SU-DHL-6 (cell line): Measurements from ENCODE around the gene CHPF2.

Experiments
- H2AFZ ChIP-seq: fragments of 200-600 bp; sonication (generic); 2 replicates; pipeline ENCODE4 v1.6.1; 2014; ENCODE audit warnings: low read depth, mild to moderate bottlenecking, moderate library complexity, mixed read lengths, antibody characterized with exemption, low read length; ENCODE audit not compliant: severe bottlenecking
- H3F3A ChIP-seq: fragments of 200-600 bp; shearing (Covaris generic); 2 replicates; pipeline ENCODE4 v1.6.0; 2016; ENCODE audit warnings: antibody characterized with exemption, mild to moderate bottlenecking; ENCODE audit not compliant: insufficient read depth
- H3K27ac ChIP-seq: fragments of 200-600 bp; sonication (generic); 2 replicates; pipeline ENCODE4 v1.5.1; 2016; ENCODE audit warnings: low read depth, mild to moderate bottlenecking, low read length, moderate library complexity, mixed read lengths
- H3K27me3 ChIP-seq: fragments of 200-600 bp; sonication (generic), shearing (Covaris generic); 2 replicates; pipeline ENCODE4 v1.6.0; 2014; ENCODE audit warnings: mild to moderate bottlenecking, low read length
- H3K36me3 ChIP-seq: fragments of 200-600 bp; sonication (generic); 2 replicates; pipeline ENCODE4 v1.6.1; 2014; ENCODE audit warnings: mild to moderate bottlenecking, low read length, mixed read lengths
- H3K4me2 ChIP-seq: fragments of 300-600, 200-600 bp; shearing (Covaris generic), sonication (generic); 2 replicates; pipeline ENCODE4 v1.6.0; 2014; ENCODE audit warnings: low read length, low read depth, mild to moderate bottlenecking; ENCODE audit not compliant: poor library complexity, severe bottlenecking
- H3K4me3 ChIP-seq: fragments of 200-600 bp; sonication (generic); 2 replicates; pipeline ENCODE4 v1.5.1; 2014; ENCODE audit warnings: antibody characterized with exemption, low read length, mild to moderate bottlenecking, mixed read lengths; ENCODE audit not compliant: insufficient read depth, poor library complexity, severe bottlenecking
- H3K79me2 ChIP-seq: fragments of 200-600 bp; sonication (generic); 2 replicates; pipeline ENCODE4 v1.6.1; 2014; ENCODE audit warnings: mild to moderate bottlenecking, low read length, moderate library complexity; ENCODE audit not compliant: insufficient read depth
- H3K9ac ChIP-seq: fragments of 200-600 bp; sonication (generic); 2 replicates; pipeline ENCODE4 v1.7.0; 2014; ENCODE audit warnings: mild to moderate bottlenecking, low read length
- H3K9me2 ChIP-seq: fragments of 200-600 bp; sonication (generic); replicated peaks from 2 replicates; pipeline ENCODE4 v1.6.1; 2014; ENCODE audit warnings: low read length; ENCODE audit not compliant: insufficient read depth
- H3K9me3 ChIP-seq: fragments of 200-600 bp; sonication (generic); 2 replicates; pipeline ENCODE4 v1.6.1; 2014; ENCODE audit warnings: low read length, mixed read lengths; ENCODE audit not compliant: insufficient read depth
- H4K20me1 ChIP-seq: fragments of 200-600 bp; sonication (generic); 2 replicates; pipeline ENCODE4 v1.6.1; 2014; ENCODE audit warnings: low read depth, mild to moderate bottlenecking, antibody characterized with exemption, low read length, moderate library complexity, mixed read lengths
- CTCF ChIP-seq: fragments of 200-600 bp; sonication (generic); IDR thresholded peaks from one replicate; pipeline ENCODE4 v1.5.1; 2017; ENCODE audit warnings: antibody characterized with exemption, mild to moderate bottlenecking, low read length, moderate library complexity; ENCODE audit not compliant: insufficient read depth, poor library complexity, severe bottlenecking
- EZH2phosphoT487 ChIP-seq: fragments of 200-600 bp; sonication (generic), shearing (Covaris generic); conservative IDR thresholded peaks from 2 replicates; pipeline ENCODE4 v1.6.1; 2018; ENCODE audit warnings: mild to moderate bottlenecking, antibody characterized with exemption, low read length, moderate library complexity, mixed read lengths

Gene CHPF2

GRCh38 chr7:151274936-151275812 lies 42.9 kb downstream of the CHPF2 start:
- H3F3A ChIP-seq = no peaks in the 10 kb centered on the region
- H3K9me2 ChIP-seq = no peaks in the 10 kb centered on the region
- H3K4me2 ChIP-seq = no peak overlapping the region
- H3K27ac ChIP-seq = no peak overlapping the region
- no peaks in the 10 kb centered on the region for H4K20me1 ChIP-seq
- no peak overlapping the region for H3K9ac ChIP-seq
- H3K9me3 ChIP-seq = no peaks in the 10 kb centered on the region
- TF ChIP-seq EZH2phosphoT487 = no peak
- no peak for TF ChIP-seq CTCF
- H3K4me3 ChIP-seq = no peak overlapping the region
- H3K79me2 ChIP-seq = no peaks in the 10 kb centered on the region
- no peaks in the 10 kb centered on the region for H3K36me3 ChIP-seq
- H2AFZ ChIP-seq = no peak overlapping the region
- no peaks in the 10 kb centered on the region for H3K27me3 ChIP-seq

- Histone ChIP-seq H3F3A (no peaks in the 10 kb centered on the region), H3K4me3 (no peak overlapping the region)
- TF ChIP-seq CTCF (no peak), EZH2phosphoT487 (no peak)
Measured at GRCh38 chr7:151275813-151276577, 43.7 kb downstream of the CHPF2 start.

GRCh38 chr7:151276666-151277590 lies 44.6 kb downstream of the CHPF2 start:
- H3K36me3 ChIP-seq = no peaks in the 10 kb centered on the region
- no peak overlapping the region for H3K4me3 ChIP-seq
- H3K9ac ChIP-seq = no peak overlapping the region; the same call in 1 of the 2 replicates
- peak overlapping the region; percentile 36 for H3K4me2 ChIP-seq
- H3K27ac ChIP-seq = no peak overlapping the region
- no peak for TF ChIP-seq CTCF
- no peak for TF ChIP-seq EZH2phosphoT487
- no peaks in the 10 kb centered on the region for H3K27me3 ChIP-seq
- H4K20me1 ChIP-seq = no peaks in the 10 kb centered on the region
- no peaks in the 10 kb centered on the region for H3F3A ChIP-seq
- no peaks in the 10 kb centered on the region for H3K9me3 ChIP-seq
- H3K9me2 ChIP-seq = no peaks in the 10 kb centered on the region
- peak overlapping the region; percentile 80 for H2AFZ ChIP-seq
- no peaks in the 10 kb centered on the region for H3K79me2 ChIP-seq

More at GRCh38 chr7:151275813-151276577, 43.7 kb downstream of the CHPF2 start:
- no peaks in the 10 kb centered on the region for H3K27me3 ChIP-seq
- no peak overlapping the region for H2AFZ ChIP-seq
- no peak overlapping the region for H3K27ac ChIP-seq
- peak overlapping the region; percentile 36 for H3K4me2 ChIP-seq
- H3K9me3 ChIP-seq = no peaks in the 10 kb centered on the region
- no peaks in the 10 kb centered on the region for H3K79me2 ChIP-seq
- H3K36me3 ChIP-seq = no peaks in the 10 kb centered on the region
- no peaks in the 10 kb centered on the region for H4K20me1 ChIP-seq
- no peak overlapping the region for H3K9ac ChIP-seq
- no peaks in the 10 kb centered on the region for H3K9me2 ChIP-seq
